Hematopoietic multipotent progenitor cell treated with erythropoietin and hydrocortisone succinate and interleukin-3 and kit ligand, for 15 days (in vitro differentiated cells): Measurements from ENCODE around the gene MKRN1.
"Not testable (repeated sequence)": the region's sequence is repeated elsewhere in the genome, so short reads cannot be mapped to it uniquely, and the experiment has no call there.

Experiments
- DNase-seq: peaks from one replicate; pipeline ENCODE4 v3.0.0-alpha.2; 2015; ENCODE audit warnings: low spot score

Gene MKRN1

DNA sequence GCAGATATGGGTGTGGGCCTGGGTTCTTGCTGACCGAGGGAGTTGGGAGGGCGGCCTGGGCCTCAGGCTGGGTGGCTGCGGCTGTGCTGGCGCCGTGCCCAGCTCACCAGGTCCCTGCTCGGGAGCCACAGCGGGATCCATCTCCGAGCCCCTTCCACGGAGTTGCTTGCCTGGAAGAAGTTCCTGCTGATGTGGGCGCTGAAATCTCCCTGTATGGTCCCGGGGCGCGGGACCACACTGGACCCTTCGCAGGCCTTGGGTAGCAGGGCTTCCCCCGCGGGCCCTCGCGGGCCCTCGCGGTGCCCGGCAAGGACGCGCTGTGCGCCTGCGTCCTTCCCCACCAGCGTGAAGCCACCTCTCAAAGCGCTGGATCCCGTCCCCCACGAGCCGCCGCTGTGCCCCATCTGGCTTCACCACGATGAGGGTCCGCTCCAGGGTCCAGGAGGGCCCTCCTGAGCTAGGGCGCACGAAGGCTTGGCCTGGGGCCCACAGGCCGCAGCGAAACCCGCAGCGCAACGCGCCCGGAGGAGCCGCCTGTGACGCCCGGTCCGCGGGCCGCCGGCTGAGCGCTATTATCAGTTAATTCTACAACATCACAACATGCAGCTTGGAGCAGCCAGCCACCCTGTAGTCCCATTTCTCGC, 43.9 kb downstream of the MKRN1 start:
- DNase-seq: no peak

GRCh38 chr7:140433396-140433795, 45.9 kb downstream of the MKRN1 start:
- DNase-seq: no peak

- DNase-seq: no peak
Observed at GRCh38 chr7:140426130-140426529, 53.2 kb downstream of the MKRN1 start.

DNA sequence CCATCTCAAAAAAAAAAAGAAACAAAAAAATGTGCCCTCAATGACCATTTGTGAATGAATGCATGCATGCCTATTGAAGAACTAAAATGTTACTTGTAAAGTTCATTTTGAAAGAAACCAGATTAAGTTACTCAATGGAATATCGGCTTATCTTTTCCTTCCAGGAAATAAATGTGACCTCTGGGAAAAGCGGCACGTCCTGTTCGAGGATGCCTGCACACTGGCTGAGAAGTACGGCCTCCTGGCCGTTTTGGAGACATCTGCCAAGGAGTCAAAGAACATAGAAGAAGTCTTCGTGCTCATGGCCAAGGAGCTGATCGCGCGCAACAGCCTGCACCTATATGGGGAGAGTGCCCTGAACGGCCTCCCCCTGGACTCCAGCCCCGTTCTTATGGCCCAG, 53.6 kb downstream of the MKRN1 start:
- no peak for DNase-seq

DNA sequence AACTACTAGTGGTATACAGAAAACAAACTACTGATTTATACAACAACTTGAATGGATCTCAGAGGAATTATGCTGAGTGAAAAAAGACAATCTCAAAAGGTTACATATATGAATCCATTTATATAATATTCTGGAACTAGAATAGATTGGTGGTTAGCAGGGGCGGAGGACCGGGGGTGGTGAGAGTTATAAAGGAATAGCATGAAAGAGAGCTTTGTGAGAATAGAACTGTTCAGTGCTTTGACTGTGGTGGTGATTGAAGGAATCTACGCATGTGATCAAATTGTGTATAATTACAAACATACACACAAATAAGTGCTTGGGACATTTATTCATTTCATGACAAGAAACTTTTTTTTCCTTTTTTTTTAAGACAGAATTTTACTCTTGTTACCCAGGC, 55.8 kb downstream of the MKRN1 start:
- no peak for DNase-seq

DNA sequence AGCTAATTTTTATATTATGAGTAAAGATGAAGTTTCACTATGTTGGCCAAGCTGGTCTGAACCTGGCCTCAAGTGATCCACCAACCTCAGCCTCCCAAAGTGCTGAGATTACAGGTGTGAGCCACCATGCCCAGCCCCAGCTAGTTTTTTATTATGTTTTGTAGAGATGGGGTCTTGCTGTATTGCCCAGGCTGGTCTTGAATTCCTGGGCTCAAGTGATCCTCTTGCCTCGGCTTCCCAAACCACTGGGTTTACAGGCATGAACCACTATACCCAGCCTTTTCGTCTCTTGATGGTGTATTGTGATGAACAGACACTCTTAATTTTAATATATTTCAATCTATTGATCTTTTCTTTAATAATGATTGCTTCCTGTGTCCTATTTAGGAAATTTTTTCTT, 57.8 kb downstream of the MKRN1 start:
- no peak for DNase-seq

GRCh38 chr7:140418653-140419052, 60.7 kb downstream of the MKRN1 start:
- no peak for DNase-seq

DNA sequence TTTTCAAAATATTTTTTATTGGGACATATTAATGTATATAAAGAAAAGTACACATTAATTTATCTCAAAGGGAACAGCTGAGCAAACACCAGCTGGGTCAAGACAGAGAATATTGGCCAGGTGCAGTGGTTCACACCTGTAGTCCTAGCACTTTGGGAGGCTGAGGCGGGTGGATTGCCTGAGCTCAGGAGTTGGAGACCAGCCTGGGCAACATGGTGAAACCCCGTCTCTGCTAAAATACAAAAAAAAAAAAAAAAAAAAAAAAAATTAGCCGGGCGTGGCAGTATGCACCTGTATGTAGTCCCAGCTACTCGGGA, 61.2 kb downstream of the MKRN1 start:
- DNase-seq: not testable (repeated sequence)

DNA sequence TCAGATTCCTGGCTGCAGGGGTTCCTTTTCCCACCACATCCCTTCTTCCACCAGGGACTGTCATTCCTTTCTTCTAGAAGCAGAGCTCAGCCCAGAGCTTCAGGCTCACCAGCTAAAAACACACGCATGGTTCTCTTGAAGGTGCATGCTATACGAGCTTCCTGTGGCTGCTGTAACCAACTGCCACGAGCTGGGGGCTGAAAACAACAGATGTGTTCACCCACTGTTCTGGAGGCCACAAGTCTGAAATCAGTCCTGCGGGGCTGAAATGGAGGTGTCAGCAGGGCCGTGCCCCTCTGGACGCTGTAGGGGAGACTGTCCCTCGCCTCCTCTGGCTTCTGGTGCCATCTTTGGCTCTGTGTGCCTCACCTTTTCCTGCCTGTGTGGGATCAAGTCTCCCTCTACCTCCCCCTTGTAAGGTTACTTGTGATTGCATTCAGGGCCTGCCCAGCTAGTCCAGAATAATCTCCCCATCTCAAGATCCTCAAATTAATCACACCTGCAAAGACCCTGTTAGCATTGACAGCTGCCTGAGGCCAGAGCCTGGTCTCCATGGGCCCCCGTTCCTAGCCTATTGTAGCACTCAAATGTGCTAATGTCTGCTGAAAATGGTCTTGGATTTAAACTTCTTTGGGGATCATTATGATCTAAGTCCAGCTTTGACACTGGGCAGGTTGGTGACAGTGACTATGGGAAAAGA, 61.7 kb downstream of the MKRN1 start:
- DNase-seq: no peak

GRCh38 chr7:140416560-140416959, 62.7 kb downstream of the MKRN1 start:
- no peak for DNase-seq

DNA sequence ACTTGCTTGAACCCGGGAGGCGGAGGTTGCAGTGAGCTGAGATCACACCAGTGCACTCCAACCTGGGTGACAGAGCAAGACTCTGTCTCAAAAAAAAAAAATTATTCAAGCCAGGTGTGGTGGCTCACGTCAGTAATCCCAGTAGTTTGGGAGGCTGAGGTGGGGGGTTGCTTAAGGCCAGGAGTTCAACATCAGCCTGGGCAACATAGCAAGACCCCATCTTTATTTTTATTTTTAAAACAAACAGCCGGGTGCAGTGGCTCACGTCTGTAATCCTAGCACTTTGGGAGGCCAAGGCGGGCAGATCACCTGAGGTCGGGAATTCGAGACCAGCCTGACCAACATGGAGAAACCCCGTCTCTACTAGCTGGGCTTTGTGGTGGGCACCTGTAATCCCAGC, 63.5 kb downstream of the MKRN1 start:
- DNase-seq: not testable (repeated sequence)

- no peak for DNase-seq
Observed at GRCh38 chr7:140415361-140415760, 63.9 kb downstream of the MKRN1 start.

- no peak for DNase-seq
Observed at GRCh38 chr7:140404565-140405065, 74.7 kb downstream of the MKRN1 start.

DNA sequence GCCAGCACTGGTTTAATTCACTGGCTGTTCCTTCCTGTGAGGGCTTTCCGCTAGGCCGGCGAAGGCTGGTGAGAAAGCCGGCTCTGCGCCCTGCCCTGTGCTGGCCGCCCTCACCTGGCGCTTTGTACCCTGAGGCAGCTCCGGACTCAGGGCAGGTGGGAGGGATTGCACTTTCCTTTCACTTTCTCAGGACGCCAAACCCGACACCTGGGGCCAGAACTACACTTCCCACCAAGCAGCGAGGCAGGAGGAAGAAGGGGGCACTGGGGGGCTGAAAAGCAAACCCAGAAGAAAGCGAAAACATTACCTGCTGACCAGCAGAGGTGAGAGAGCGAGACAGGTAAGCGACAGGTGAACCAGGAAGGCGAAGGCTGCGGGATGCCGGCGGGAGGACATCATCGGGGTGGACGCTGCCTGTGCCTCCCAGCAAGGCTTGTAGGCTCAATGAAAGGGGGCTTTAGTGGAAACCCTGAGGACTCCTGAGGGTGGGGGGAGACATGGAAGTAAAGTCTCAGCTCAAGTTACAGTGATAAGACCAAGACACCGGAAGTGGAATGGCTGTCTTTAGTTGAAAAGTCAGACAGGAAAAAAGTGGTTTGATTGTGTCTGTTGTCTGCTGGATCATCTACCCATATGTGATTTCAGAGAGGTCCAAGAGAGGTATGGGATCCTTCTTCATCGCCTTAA, 75.3 kb downstream of the MKRN1 start, which contains the start of gene RAB19:
Gene RAB19 (plus strand): TSS at position 181 of the 687 bp plus-strand sequence. CDS start 3,589 bp downstream, outside the sequence.
- no peak for DNase-seq
